Measurements from ENCODE around the gene FAM47B.

DNA sequence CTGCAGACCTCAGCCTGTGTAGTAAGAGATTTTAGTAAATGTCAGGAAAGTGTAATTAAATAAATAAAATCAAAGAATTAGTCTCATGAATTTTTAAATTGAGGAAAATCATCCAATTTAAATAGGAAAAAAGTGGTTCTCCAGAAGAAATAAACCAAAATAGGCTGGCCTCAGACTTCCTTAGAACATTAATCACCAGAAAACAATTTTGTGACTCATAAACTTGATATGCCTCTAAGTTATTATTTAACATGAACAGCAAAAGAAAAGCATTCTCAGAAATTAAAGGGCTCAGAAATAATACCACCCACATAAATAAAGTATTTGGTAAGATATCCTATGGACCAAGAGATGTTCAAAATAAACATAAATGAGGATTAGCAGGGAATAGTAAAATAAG, 14.3 kb downstream of the FAM47B start:
- TF ChIP-seq CTCF (IDR thresholded peaks at IDR 0.05) (no peak), POLR2A (IDR thresholded peaks at IDR 0.05) (no peak), EP300 (IDR thresholded peaks at IDR 0.05; ENCODE audit: low read depth) (no peak)
